ENCODE data around the gene CELF4.

The CELF4 gene

DNA sequence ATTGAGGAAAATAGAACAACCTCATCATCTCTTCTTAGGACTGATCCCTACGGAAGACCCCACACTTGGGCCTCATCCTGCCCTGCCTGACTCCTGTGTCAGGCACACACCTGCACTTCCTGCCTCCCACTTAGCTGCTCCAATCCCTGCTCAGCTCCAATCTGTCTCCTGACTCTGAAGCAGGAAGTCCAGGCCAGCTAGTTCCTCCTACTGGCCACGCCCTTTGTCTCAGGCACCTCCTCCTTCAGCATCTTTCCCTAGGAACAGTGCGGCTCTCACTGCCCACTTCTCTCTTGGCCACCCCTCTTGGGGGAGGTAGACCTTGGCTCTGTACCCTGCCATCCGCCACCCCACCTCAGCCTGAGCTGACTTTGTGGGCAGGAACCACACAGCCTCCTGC, 135.8 kb downstream of the CELF4 start:
- H3K27ac ChIP-seq, result no peak overlapping the region
- TF ChIP-seq, protein P1, sequence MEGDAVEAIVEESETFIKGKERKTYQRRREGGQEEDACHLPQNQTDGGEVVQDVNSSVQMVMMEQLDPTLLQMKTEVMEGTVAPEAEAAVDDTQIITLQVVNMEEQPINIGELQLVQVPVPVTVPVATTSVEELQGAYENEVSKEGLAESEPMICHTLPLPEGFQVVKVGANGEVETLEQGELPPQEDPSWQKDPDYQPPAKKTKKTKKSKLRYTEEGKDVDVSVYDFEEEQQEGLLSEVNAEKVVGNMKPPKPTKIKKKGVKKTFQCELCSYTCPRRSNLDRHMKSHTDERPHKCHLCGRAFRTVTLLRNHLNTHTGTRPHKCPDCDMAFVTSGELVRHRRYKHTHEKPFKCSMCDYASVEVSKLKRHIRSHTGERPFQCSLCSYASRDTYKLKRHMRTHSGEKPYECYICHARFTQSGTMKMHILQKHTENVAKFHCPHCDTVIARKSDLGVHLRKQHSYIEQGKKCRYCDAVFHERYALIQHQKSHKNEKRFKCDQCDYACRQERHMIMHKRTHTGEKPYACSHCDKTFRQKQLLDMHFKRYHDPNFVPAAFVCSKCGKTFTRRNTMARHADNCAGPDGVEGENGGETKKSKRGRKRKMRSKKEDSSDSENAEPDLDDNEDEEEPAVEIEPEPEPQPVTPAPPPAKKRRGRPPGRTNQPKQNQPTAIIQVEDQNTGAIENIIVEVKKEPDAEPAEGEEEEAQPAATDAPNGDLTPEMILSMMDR (conservative IDR thresholded peaks at IDR 0.05), result no peak

- H3K27ac ChIP-seq, result no peak overlapping the region
- TF ChIP-seq, protein P1 (conservative IDR thresholded peaks at IDR 0.05), result no peak
Measured at GRCh38 chr18:37428288-37428974, 137.2 kb downstream of the CELF4 start.

- no peak overlapping the region for H3K27ac ChIP-seq
- TF ChIP-seq, protein P1 (conservative IDR thresholded peaks at IDR 0.05), result no peak
Measured at GRCh38 chr18:37426586-37426985, 139.0 kb downstream of the CELF4 start.

- no peak overlapping the region for H3K27ac ChIP-seq
- TF ChIP-seq, protein P1 (conservative IDR thresholded peaks at IDR 0.05), result no peak
Measured at GRCh38 chr18:37425222-37425621, 140.4 kb downstream of the CELF4 start.

GRCh38 chr18:37424507-37424906, 141.1 kb downstream of the CELF4 start:
- no peak overlapping the region for H3K27ac ChIP-seq

GRCh38 chr18:37422596-37422995, 143.0 kb downstream of the CELF4 start:
- no peak overlapping the region for H3K27ac ChIP-seq
- TF ChIP-seq, protein P1 (conservative IDR thresholded peaks at IDR 0.05), result no peak

More at GRCh38 chr18:37424507-37424906, 141.1 kb downstream of the CELF4 start:
- TF ChIP-seq, protein P1 (conservative IDR thresholded peaks at IDR 0.05), result no peak

DNA sequence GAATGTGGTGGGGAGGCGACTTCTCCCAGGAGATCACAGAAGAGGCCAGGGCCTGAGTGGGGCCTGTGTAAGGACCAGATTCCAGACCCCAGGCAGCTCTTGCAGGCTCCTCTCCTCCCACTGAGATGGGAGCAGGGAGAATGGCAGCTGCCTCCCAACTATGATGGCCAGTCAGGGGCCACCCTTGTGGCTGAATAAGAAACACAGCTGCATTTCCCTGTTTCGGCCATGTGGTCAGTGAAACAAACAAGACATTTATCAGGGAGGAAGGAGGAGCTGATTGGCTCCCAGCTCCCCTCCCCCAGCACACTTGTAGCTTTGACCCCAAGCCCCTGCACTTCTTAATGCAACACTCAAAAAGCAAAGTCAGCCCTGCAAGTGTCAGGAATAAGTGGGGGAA, 143.5 kb downstream of the CELF4 start:
- TF ChIP-seq, protein P1 (conservative IDR thresholded peaks at IDR 0.05), result no peak
- H3K27ac ChIP-seq, result no peak overlapping the region
